Activated CD8-positive, alpha-beta memory T cell treated with anti-CD3 and anti-CD28 coated beads, Interleukin-2, amount 50 U/mL, for 4 hours (primary cell): ENCODE measurements around the gene ZNF212.

Experiments used
- DNase-seq: peaks from one replicate; pipeline ENCODE4 v3.0.0-alpha.2; 2020

Gene ZNF212

DNA sequence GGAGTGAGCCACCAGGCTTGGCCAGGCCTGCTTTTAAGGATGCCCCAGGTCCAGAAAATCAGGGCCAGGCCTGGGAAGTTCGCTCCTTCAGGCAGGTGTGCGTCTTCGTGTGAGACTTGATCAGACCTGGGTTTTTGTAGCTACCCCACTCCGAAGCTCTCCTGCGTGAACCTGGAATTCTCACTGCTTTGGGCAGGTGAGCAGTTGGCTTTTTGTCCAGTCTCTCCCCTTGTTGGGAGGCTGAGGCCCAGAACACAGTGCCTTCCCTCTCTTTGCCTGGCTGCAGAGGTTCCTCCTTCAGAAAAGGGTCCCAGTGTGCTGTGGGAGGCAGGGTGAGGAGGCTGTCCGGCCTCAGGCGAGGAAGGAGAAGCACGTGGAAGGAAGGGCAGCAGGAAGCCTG is 49.8 kb downstream of the ZNF212 start:
- DNase-seq, result no peak

DNA sequence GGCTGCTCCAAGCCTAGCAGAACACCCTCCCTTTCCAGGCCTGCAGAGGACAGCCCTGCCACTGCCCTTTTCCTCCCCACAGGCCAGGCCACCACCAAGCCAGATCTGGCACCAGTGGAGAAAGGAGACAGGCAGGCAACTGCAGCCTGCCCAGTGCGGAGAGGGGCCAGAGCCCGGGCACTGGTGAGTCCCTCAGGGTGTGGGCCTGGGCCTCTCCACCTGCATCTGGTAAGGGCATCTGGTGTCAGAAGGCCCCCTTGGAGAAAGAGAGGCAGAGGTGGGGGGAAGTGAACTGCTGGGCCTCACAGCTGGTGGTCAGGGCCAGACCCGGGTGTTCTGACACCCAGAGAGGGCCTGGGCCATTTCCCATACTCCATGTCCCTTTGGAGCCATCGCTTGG is 50.4 kb downstream of the ZNF212 start:
- DNase-seq, result no peak

DNA sequence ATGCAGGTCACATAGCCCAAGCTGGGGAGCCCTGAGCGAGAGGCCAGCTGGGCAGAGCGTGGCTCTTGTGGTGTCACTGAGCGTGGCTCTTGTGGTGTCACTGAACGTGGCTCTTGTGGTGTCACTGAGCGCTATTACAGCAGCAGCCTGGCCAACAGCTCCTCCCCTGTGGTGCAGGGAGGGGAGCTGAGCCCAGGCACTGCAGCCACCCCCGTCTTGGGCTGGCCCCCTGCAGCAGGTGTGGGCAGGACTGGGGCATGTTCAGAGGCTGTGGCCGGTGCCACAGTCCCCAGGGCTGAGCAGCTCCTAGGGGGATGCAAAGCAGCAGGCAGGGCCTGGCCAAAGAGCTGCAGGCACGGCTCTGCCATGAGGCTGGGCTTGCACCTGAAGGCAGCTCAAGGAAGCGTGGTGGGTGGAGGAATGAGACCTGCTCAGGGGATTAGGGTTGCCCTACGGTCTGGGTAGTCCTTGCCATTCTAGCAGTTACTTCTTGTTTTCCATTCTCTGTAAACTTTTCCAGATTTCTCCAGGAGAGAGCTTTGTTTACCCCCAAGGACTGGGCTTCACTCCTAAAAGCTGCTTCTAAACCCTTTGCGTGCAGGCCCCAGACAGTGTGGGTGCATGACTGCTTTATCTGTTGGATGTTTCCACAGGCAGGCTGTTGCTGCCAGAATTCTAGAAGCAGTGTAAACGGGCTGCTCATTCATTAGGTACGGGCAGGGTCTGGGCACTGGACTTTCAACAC is 51.8 kb downstream of the ZNF212 start:
- no peak for DNase-seq

DNA sequence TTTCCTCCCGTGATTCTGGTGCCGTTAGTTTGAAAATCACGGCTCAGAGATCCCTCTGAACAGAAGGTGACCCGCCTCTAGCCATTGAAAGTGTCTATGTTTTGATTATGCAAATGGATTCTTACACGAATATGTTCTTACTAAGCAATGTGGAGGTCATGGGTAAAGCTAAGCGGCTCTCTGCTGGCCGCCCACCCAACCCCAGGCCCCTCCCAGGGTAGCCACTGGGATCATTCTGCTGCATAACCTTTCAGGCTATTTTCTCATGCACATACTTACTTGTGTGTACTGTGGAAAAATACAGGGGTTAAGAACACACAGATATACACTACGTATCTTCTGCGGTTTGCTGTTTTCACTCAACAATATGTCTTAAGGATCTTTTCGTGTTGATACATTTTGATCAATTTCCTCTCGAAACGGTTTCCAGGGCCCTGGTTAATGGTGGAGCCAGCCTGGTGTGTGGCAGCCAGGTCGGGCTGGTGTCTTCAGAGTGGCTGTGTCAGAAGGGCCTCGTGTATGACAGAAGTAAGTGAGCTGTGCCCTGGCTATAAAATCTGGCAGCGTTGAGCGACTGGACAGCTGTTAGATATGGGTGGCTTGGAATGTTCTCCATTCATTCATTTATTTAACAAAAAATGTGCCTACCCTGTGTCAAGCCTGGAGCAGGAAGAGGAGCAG is 52.5 kb downstream of the ZNF212 start:
- no peak for DNase-seq

DNA sequence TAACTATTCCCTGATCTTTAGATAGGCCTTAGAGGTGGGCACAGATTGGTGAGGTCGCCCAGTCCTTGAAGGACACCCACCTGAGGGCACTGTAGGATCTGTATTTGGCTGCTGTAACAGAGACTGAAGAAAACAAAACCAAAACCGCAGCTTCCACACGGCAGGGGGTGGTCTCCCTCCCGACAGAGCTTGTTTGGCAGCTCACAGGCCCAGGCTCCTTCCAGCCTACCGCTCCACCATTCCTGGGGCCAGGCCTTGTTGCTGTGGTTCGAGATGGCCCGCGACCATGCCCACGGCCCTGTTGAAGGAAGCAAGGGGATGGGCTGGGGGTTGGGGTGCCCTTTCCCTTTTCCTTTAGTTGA is 53.0 kb downstream of the ZNF212 start:
- no peak for DNase-seq

DNA sequence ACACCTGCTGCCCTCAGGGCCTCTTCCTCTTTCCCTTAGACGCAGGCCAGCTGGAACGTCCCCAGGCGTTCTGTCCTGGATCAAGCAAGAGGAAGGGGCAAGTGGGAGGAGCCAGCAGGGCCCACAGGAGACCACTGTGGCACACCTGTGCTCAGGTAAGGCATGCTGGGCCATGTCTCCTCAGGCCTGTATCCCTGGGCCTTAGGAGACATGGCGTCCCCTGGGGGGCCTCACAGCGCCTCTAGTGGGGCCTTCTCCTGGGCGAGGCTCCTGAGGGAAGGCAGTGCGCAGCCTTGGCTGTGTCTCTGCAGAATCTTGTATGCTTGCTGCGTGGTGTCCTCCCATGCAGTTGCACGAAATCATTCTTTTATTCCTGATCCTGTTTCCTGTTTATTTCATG is 53.9 kb downstream of the ZNF212 start:
- no peak for DNase-seq

DNA sequence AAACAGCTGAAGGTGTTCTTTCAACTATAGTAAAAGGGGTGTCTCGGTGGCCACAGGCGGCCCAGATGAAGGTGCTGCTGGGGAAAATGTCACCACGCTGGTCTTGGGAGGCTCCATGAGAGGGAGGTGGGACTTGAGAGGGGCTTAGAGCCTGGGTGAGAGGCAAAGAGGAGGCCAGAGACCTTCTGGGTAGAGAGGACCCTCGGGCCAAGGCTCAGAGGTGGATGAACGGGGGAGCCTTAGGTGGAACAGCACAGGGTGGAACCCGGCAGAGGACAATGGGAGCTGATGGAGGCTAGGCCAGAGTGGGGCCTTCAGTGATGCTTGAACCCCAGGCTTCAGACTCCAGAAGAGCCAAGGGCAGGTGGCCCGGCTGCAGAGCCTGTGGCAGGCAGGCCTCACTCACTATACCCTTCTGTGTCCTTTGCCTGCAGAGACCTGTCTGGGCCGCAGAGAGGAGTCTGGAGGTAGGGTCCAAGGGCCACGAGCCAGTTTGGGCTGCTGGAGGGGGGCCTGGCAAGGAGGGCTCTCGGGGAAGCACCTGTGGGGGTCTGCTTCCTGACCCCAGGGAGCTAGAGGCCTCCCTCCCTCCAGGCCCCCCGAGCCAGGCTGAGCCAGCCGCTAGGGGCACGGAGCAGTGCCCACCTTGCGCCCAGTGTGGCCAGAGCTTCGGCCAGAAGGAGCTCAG is 54.6 kb downstream of the ZNF212 start:
- no peak for DNase-seq

DNA sequence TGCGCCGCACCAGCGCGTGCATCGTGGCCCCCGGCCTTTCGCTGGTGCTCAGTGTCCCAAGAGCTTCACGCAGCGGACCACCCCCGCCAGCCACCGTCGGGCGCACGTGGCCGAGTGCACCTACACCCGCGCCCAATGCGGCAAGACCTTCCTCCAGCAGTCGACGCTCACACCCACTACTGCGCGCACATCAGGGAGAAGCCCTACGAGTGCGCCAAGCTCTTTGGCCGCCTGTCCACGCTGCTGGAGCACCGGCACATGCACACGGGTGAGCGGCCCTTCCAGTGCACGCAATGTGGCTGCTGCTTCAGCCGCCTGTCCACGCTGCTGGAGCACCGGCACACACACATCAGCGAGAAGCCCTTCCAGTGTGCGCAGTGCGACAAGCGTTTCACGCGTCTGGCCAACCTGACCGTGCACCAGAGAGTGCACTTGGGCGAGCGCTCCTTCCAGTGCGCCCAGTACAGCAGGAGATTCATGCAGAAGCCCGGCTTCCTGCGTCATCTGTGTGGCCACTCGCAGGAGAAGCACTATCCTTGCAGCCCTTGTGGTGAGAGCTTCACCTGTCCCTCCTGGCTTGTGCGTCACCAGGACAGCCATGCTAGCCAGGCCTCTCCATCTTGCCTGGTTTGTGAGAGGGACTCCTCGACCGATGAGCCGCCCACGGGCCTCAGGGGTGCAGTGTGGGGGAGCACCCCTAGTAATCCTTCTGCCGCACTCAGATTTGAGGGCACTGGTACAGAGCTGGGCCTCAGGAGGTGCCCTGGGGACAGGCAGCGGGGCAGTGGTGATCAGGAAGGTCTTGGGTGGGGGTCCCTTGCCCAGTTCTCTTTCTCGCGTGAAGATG is 55.4 kb downstream of the ZNF212 start:
- no peak for DNase-seq

DNA sequence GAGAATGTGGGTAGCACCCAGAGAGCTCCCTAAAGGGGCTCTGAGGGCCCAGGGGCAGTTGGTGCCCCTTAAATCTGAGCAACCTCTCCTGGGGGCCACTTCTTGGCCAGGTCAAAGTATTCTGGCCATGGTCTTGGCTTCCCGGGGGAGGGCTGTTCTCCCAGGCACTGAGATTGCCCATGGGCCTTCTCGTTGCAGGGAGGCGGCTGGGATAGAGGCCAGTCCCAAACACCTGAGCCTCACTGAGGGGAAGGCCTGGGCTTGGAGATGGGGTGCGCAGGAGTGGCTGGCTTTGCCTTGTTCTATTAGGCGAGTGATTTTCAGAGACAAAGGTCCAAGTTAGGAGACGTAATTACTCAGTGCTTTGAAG is 56.0 kb downstream of the ZNF212 start:
- DNase-seq, result no peak

DNA sequence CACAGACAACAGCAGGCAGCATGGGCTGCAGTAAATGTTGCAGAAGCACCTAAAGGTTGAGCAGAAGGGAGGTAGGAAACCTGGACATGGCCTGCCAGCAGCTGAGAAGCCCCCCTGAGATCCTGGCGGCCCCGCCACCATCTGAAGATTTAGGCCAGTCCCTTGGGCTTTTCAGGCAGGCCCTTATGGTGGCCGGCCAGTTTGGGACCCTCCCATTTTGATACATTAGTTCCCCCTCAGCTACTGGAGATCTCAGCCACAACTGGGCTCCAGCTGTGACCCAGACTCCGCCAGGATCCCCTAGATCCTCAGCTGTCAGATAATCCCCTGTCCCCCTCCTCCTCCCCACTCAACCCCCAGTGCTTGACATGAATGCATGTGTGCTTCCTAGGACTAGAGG is 56.9 kb downstream of the ZNF212 start:
- no peak for DNase-seq

DNA sequence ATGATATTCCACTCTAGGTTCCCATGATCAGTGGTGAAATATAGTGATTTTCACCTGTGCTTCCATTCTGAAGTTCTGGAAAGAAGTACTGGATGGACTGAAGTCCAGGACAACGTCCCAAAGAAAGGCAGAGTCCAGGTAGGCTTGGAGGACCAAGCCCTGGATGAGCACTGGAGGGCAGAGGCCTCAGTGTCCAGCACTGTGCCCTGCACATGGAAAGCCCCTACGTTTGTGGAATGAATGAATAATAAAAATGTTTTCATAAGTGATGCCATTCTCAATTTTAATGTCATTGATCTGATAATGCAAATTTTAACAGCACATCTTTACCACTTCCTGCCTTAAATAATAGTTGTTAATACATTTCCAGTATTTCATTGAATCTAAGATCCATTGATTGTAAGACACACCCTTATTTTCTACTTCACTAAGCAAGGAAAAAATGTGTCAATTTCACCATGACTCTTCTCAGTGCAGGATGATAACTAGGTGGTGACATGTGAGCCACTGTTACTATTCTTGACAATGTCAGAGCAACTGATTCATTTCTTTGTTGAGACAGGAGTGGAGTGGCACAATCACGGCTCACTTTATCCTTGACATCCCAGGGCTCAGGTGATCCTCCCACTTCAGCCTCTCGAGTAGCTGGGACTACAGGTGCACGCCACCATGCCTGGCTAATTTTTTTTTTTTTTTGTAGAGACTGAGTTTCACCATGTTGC is 57.7 kb downstream of the ZNF212 start:
- no peak for DNase-seq

DNA sequence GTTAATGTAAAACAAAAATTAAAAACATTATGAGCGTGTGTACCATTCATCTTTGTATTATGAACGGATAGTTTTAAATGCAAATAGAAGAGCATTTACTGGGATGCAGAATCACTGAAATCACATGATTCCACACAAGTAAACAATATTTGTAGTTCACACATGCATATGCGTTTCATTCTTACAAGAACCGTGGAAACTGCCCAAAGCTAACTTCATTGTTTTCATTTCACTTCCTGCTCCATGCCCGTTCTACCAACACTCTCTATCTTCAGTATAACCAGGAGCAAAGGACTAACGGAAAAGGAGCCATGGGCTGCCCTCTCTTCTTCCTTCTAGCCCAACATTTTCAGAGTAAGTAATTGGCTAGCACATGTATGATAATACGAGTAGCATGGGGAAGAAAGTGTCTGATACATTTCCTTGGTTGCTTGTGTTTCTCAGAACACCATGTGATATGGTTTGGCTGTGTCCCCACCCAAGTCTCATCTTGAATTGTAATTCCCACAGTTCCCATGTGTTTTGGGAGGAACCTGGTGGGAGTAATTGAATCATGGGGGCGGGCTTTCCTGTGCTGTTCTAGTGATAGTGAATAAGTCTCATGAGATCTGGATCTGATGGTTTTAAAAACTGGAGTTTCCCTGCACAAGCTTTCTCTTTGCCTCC is 61.3 kb downstream of the ZNF212 start:
- DNase-seq, result no peak

DNA sequence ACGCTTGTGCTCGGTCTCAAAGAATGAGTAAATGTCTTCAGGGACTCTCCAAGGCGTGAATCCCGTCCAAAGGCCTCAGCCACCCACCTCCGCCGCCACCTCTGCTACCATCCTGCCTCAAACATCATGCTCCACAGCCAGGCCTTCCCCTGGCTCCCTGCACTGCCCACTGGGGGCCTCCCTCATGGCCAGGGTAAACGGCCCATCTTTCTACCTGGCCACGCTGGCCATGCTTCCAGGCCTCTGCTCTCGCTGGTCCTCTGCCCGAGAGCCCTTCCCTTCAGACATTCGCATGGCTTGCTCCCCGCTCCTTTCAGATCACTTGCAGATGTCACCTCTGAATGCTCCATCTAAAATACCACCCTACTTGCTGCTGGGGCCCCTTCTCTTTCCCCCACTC is 62.8 kb downstream of the ZNF212 start:
- DNase-seq, result no peak

DNA sequence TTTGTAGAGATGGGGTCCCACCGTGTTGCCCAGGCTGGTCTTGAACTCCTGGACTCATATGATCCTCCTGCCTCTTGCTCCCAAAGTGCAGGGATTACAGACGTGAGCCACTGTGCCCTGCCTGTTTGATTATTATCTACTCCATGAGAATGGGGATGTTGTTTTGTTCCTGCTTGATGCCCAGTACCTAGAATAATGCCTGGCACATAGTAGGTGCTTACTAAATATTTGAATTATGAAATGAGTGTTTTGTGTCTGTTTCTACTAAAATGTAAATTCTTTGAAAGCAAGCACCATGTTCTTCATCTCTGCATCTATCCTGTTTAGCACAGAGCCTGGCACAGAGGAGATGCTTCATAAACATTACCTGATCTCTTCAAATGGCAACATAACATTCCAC is 63.4 kb downstream of the ZNF212 start:
- DNase-seq, result no peak

DNA sequence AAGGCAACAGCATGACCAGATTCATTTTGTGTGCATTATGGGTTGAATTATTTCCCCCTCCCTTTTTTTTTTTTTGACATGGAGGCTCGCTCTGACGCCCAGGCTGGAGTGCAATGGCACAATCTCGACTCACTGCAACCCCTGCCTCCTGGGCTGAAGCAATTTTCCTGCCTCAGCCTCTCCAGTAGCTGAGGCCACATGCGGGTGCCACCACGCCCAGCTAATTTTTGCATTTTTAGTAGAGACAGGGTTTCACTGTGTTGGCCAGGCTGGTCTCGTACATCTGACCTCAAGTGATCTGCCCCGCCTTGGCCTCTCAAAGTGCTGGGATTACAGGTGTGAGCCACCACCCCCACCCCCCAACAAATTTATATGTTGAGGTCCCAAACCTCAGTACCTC is 64.6 kb downstream of the ZNF212 start:
- no peak for DNase-seq
